Measurements from ENCODE around the gene MANSC1.

The MANSC1 gene

GRCh38 chr12:12398026-12398859 lies 48.2 kb upstream of the MANSC1 start (continued):
- TF ChIP-seq REST (tag by site-specific recombination; IDR thresholded peaks at IDR 0.05) (no peak), ZNF521 (tag by site-specific recombination; IDR thresholded peaks at IDR 0.05) (no peak), HIC1 (tag by site-specific recombination; IDR thresholded peaks at IDR 0.05) (peak; percentile 96), ZNF629 (tag by site-specific recombination; IDR thresholded peaks at IDR 0.05) (peak; percentile 99), KLF17 (tag by site-specific recombination; IDR thresholded peaks at IDR 0.05) (peak; percentile 89), BCL6B (tag by site-specific recombination; IDR thresholded peaks at IDR 0.05) (no peak; the same call in 1 of the 2 replicates), ZNF561 (tag by site-specific recombination; IDR thresholded peaks at IDR 0.05; ENCODE audit: borderline replicate concordance) (no peak), ZFP3 (tag by site-specific recombination; IDR thresholded peaks at IDR 0.05; ENCODE audit: low read depth) (no peak), ZSCAN30 (tag by site-specific recombination; IDR thresholded peaks at IDR 0.05) (0 out of 2 replicates have a peak, but pooled peaks have one; percentile 23), ZSCAN4 (tag by site-specific recombination; IDR thresholded peaks at IDR 0.05) (peak; percentile 46; the same call in 1 of the 2 replicates), KLF8 (tag by site-specific recombination; IDR thresholded peaks at IDR 0.05) (peak; percentile 95), ZBTB11 (tag by site-specific recombination; conservative IDR thresholded peaks at IDR 0.05; ENCODE audit: low read depth) (no peak), ZNF133 (tag by site-specific recombination; IDR thresholded peaks at IDR 0.05) (no peak), BCL11B (tag by site-specific recombination; IDR thresholded peaks at IDR 0.05; ENCODE audit: low read depth) (no peak), ZNF707 (tag by site-specific recombination; IDR thresholded peaks at IDR 0.05) (no peak), ZBTB44 (tag by site-specific recombination; IDR thresholded peaks at IDR 0.05) (no peak; the same call in 1 of the 2 replicates), ZNF768 (tag by site-specific recombination; IDR thresholded peaks at IDR 0.05) (no peak), ZNF24 (tag by site-specific recombination; IDR thresholded peaks at IDR 0.05) (peak; percentile 98), ZNF449 (tag by site-specific recombination; IDR thresholded peaks at IDR 0.05) (no peak; the same call in 1 of the 2 replicates), MZF1 (tag by site-specific recombination; IDR thresholded peaks at IDR 0.05; ENCODE audit: borderline replicate concordance) (0 out of 2 replicates have a peak, but pooled peaks have one; percentile 37), BCL11A (tag by site-specific recombination; IDR thresholded peaks at IDR 0.05; ENCODE audit: low read depth) (peak; percentile 83), HOXC10 (CRISPR knock-in tag; IDR thresholded peaks at IDR 0.05) (no peak)

Data from HEK293 (cell line).